CD4-positive, alpha-beta T cell treated with Interleukin-2 at 100 ng/mL for 4 hours (primary cell): ENCODE results near the gene MPZL2.

Experiments
- DNase-seq: peaks from one replicate; pipeline ENCODE4 v3.0.0-alpha.2; 2020; ENCODE audit warnings: low spot score

MPZL2 gene

GRCh38 chr11:118217575-118217974 is 46.5 kb downstream of the MPZL2 start:
- no peak for DNase-seq

GRCh38 chr11:118216621-118217481 is 47.2 kb downstream of the MPZL2 start:
- peak; percentile 63 for DNase-seq

GRCh38 chr11:118215765-118216164 is 48.3 kb downstream of the MPZL2 start:
- DNase-seq = no peak

GRCh38 chr11:118215262-118215661 is 48.8 kb downstream of the MPZL2 start:
- no peak for DNase-seq

GRCh38 chr11:118214210-118214914 is 49.7 kb downstream of the MPZL2 start:
- no peak for DNase-seq

GRCh38 chr11:118213781-118214180 is 50.3 kb downstream of the MPZL2 start:
- no peak for DNase-seq

GRCh38 chr11:118213201-118213600 is 50.9 kb downstream of the MPZL2 start:
- DNase-seq = no peak

GRCh38 chr11:118212781-118213191 is 51.3 kb downstream of the MPZL2 start:
- no peak for DNase-seq

- no peak for DNase-seq
These were observed 51.9 kb downstream of the MPZL2 start for GRCh38 chr11:118212131-118212725.

GRCh38 chr11:118211006-118211405 is 53.1 kb downstream of the MPZL2 start:
- no peak for DNase-seq

- no peak for DNase-seq
These were observed 53.8 kb downstream of the MPZL2 start for GRCh38 chr11:118210323-118210722.

GRCh38 chr11:118209033-118209432 is 55.1 kb downstream of the MPZL2 start:
- no peak for DNase-seq

- DNase-seq = no peak
These were observed 57.0 kb downstream of the MPZL2 start for GRCh38 chr11:118207079-118207478.

- no peak for DNase-seq
These were observed 57.6 kb downstream of the MPZL2 start for GRCh38 chr11:118206391-118207031.

GRCh38 chr11:118205606-118206378 is 58.3 kb downstream of the MPZL2 start:
- no peak for DNase-seq
